Hepatocyte (in vitro differentiated cells): ENCODE measurements around the gene HYAL1. TPM values are rescaled to one million over a fixed set of nuclear protein-coding genes. Genes with fewer than 3 reads are reported as not detected.
"Not testable (repeated sequence)": the region's sequence is repeated elsewhere in the genome, so short reads cannot be mapped to it uniquely, and the experiment has no call there.

Source experiments
- DNase-seq: peaks from one replicate; pipeline ENCODE4 v3.0.0-alpha.2; 2016; ENCODE audit warnings: low spot score
- H2AFZ ChIP-seq: fragments of 200-600 bp; sonication (generic); 2 replicates; pipeline ENCODE4 v1.6.0; 2016; ENCODE audit warnings: antibody characterized with exemption, mild to moderate bottlenecking
- H3K27ac ChIP-seq: fragments of 200-600 bp; sonication (generic); 2 replicates; pipeline ENCODE4 v1.5.1; 2016; ENCODE audit warnings: mild to moderate bottlenecking
- H3K27me3 ChIP-seq: fragments of 200-600 bp; sonication (generic); 2 replicates; pipeline ENCODE4 v1.6.1; 2016
- H3K36me3 ChIP-seq: fragments of 200-600 bp; sonication (generic); replicated peaks from 2 replicates; pipeline ENCODE4 v1.5.1; 2016; ENCODE audit warnings: low read depth; ENCODE audit not compliant: insufficient read depth
- H3K4me1 ChIP-seq: fragments of 200-600 bp; sonication (generic); 2 replicates; pipeline ENCODE4 v1.5.1; 2016; ENCODE audit warnings: mild to moderate bottlenecking, moderate library complexity; ENCODE audit not compliant: insufficient read depth
- H3K4me2 ChIP-seq: fragments of 200-600 bp; sonication (generic); 2 replicates; pipeline ENCODE4 v1.6.0; 2016
- H3K4me3 ChIP-seq: fragments of 200-600 bp; sonication (generic); 2 replicates; pipeline ENCODE4 v1.5.1; 2016; ENCODE audit warnings: mild to moderate bottlenecking
- H3K79me2 ChIP-seq: fragments of 200-600 bp; sonication (generic); 2 replicates; pipeline ENCODE4 v1.6.0; 2017; ENCODE audit warnings: mild to moderate bottlenecking
- H3K9me2 ChIP-seq: fragments of 200-600 bp; sonication (generic); replicated peaks from 2 replicates; pipeline ENCODE4 v1.6.0; 2017; ENCODE audit warnings: mild to moderate bottlenecking; ENCODE audit not compliant: insufficient read depth
- H3K9me3 ChIP-seq: fragments of 200-600 bp; sonication (generic); 2 replicates; pipeline ENCODE4 v1.5.1; 2016; ENCODE audit warnings: low read depth, mild to moderate bottlenecking
- H4K20me1 ChIP-seq: fragments of 200-600 bp; sonication (generic); 2 replicates; pipeline ENCODE4 v1.6.0; 2016; ENCODE audit warnings: mild to moderate bottlenecking; ENCODE audit not compliant: insufficient read depth, poor library complexity, severe bottlenecking
- EZH2 ChIP-seq: fragments of 200-600 bp; sonication (generic); IDR thresholded peaks from 2 replicates; pipeline ENCODE4 v1.6.1; 2016; ENCODE audit warnings: antibody characterized with exemption, mild to moderate bottlenecking, borderline replicate concordance
- EZH2phosphoT487 ChIP-seq: fragments of 200-600 bp; sonication (generic); IDR thresholded peaks from one replicate; pipeline ENCODE4 v1.6.1; 2018; ENCODE audit warnings: antibody characterized with exemption, mild to moderate bottlenecking, low read depth, moderate library complexity; ENCODE audit not compliant: unreplicated experiment, severe bottlenecking
- WGBS: methylation state at CpG from one replicate; pipeline ENCODE4 v1.1.6; 2016; ENCODE audit warnings: low lambda C conversion rate; ENCODE audit errors: missing lambda C conversion rate; 5-methylcytosine and 5-hydroxymethylcytosine counted together
- polyA plus RNA-seq: library from polyadenylated mRNA; unstranded; fragments of >200 nt; fragmentation: Nextera tagmentation; extraction: Ambion mirVana; gene quantifications from 2 replicates; pipeline ENCODE4 v1.2.1, GENCODE V29; 2016
- total RNA-seq: library from RNA; depleted of rRNA; stranded (reverse); fragments of >200 nt; gene quantifications from 2 replicates; pipeline ENCODE4 v1.2.3, GENCODE V29; 2014
- TF ChIP-seq, protein P1 (sequence below): fragments of 200-600 bp; sonication (generic); IDR thresholded peaks from 2 replicates; pipeline ENCODE4 v1.5.1; 2016; ENCODE audit warnings: antibody characterized with exemption, mild to moderate bottlenecking; ENCODE audit not compliant: poor library complexity

Gene HYAL1
- total and polyA plus RNA-seq, 2 experiments from 2014 or later = 11.8 to 22.3 TPM

DNA sequence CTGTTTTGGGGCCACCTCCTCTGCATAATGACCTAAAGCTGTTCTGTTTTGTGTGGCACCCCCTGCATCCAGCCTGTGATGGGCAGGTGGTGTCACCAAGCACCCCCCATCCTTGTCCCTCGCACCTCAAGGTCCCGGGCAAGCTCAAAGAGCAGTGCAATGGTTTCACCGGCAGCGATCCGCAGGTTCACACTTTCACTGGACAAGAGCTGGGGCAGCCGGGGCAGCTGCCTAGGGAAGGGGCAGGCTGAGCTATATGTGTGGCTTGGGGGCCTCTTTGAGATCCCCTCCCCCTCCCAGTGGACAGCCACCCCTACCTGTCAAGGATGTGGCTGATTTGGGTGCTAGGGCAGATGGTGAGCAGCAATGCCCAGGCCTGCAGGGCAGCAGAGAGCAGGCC is 14.2 kb downstream of the HYAL1 start:
- DNase-seq = no peak
- TF ChIP-seq, protein P1, sequence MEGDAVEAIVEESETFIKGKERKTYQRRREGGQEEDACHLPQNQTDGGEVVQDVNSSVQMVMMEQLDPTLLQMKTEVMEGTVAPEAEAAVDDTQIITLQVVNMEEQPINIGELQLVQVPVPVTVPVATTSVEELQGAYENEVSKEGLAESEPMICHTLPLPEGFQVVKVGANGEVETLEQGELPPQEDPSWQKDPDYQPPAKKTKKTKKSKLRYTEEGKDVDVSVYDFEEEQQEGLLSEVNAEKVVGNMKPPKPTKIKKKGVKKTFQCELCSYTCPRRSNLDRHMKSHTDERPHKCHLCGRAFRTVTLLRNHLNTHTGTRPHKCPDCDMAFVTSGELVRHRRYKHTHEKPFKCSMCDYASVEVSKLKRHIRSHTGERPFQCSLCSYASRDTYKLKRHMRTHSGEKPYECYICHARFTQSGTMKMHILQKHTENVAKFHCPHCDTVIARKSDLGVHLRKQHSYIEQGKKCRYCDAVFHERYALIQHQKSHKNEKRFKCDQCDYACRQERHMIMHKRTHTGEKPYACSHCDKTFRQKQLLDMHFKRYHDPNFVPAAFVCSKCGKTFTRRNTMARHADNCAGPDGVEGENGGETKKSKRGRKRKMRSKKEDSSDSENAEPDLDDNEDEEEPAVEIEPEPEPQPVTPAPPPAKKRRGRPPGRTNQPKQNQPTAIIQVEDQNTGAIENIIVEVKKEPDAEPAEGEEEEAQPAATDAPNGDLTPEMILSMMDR = no peak
- TF ChIP-seq EZH2phosphoT487 (no peak), EZH2 (no peak)
- H2AFZ ChIP-seq = no peak overlapping the region
- 97% methylated on average over 6 of the region's 6 CpGs for WGBS
- H3K4me1 ChIP-seq = peaks cover 15% of the 10 kb centered on the region
- H4K20me1 ChIP-seq = no peaks in the 10 kb centered on the region
- no peaks in the 10 kb centered on the region for H3K27me3 ChIP-seq
- H3K27ac ChIP-seq = no peak overlapping the region
- no peak overlapping the region for H3K4me2 ChIP-seq
- H3K9me3 ChIP-seq = no peaks in the 10 kb centered on the region
- no peaks in the 10 kb centered on the region for H3K9me2 ChIP-seq
- H3K36me3 ChIP-seq = no peaks in the 10 kb centered on the region
- H3K79me2 ChIP-seq = peaks cover 16% of the 10 kb centered on the region
- no peak overlapping the region for H3K4me3 ChIP-seq

DNA sequence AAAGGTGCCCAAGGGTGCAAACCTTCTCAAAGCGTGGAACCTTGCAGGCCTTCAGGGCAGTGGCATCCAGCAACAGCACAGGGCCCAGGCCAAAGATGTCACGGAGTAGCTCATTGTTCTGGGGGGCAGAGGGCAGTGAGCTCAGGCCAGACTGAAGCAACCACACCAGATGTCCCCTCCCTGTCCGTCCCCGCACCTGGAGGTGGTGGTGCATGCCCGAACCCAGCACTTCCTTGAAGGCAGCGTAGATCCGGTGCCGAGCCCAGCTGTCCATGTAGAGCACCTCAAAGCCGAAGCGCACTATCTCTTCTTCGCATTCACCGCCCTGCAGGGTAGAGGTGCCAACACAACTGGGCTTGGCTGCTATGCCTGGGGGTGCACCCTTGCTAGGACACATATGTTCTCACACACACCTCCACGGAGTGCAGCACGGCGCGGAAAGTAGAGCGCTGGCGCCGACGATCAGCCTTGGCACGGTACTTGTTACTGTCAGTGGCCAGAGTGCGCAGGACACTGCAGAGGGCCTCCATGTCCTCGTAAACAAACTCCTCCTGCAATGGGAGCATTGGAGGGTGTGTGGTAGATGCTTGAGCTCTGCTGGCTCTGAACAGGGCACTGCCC is 14.9 kb downstream of the HYAL1 start:
- Histone ChIP-seq H3K9me3 (no peaks in the 10 kb centered on the region), H3K9me2 (no peaks in the 10 kb centered on the region), H3K4me1 (peaks cover 15% of the 10 kb centered on the region), H3K4me3 (no peak overlapping the region), H3K4me2 (no peak overlapping the region), H3K36me3 (no peaks in the 10 kb centered on the region), H3K27ac (no peak overlapping the region), H2AFZ (no peak overlapping the region), H4K20me1 (no peaks in the 10 kb centered on the region), H3K79me2 (peaks cover 16% of the 10 kb centered on the region), H3K27me3 (no peaks in the 10 kb centered on the region)
- no peak for DNase-seq
- no peak for TF ChIP-seq EZH2
- 97% methylated on average over 23 of the region's 23 CpGs for WGBS

DNA sequence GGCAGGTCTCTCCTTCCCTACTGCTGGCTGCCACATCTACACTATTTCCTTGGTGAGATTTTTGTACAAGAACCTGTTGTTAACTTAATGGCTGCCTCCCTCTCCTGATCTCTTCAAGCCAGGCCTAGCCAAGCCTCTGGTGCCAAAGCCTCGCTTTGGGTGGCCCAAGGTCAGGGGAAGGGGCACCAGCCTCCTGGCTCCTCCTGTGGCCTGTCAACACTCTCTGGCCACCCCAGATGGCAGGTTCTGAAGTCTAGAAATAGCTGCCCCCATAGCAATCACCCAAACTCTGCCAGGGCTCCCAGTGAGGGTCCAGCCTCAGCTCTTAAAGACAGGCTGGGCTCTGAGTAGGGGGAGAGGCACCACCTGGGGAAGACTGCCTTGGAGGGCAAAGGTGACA is 16.1 kb downstream of the HYAL1 start:
- H3K27ac ChIP-seq = no peak overlapping the region
- H3K4me3 ChIP-seq = no peak overlapping the region
- TF ChIP-seq EZH2 (no peak), EZH2phosphoT487 (no peak)
- TF ChIP-seq, protein P1 = no peak
- no peak for DNase-seq
- H3K9me3 ChIP-seq = no peaks in the 10 kb centered on the region
- no peaks in the 10 kb centered on the region for H3K36me3 ChIP-seq
- H3K79me2 ChIP-seq = peaks cover 16% of the 10 kb centered on the region
- peaks cover 8% of the 10 kb centered on the region for H3K4me1 ChIP-seq
- H3K4me2 ChIP-seq = no peak overlapping the region
- no peaks in the 10 kb centered on the region for H4K20me1 ChIP-seq
- H2AFZ ChIP-seq = no peak overlapping the region
- H3K9me2 ChIP-seq = no peaks in the 10 kb centered on the region
- 95% methylated on average over 1 of the region's 1 CpG for WGBS
- no peaks in the 10 kb centered on the region for H3K27me3 ChIP-seq

DNA sequence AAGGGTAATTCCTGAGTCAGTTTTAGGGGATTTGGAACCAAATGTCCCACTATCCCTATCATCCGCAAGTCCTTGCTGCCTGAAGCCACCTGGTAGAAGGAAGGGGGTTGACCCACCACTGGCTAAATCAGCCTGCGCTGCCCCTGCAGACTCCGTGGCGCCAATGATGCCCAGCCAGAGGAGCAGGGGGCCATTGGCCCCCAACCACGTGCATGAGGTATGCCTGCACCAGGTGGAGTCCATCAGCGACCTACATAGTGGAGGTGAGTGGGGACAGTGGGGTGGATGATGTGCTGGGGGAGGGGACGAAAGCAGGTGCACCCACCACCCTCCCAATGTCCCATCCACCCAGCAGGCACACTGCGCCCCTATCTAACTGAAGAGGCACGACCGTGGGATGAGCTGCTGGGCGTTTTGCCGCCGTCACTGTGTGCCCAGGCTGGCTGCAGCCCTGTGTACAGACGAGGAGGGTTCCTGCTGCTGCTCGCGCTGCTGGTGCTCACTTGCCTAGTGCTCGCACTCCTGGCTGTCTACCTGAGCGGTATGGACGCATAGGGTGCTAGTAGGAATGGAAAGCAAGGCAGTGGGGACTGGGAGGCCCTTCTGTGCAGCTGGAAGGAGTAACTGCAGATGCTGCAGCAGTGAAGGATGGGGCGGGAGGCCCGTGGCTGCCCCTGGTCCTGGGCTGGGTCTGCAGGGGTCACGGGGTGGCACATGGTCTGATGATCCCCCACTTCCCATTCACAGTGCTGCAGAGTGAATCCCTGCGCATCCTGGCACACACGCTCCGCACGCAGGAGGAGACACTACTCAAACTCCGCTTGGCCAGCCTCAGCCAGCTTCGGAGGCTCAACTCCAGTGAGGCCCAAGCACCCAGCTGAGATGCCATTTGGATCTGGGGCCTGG is 16.8 kb downstream of the HYAL1 start:
- Histone ChIP-seq H2AFZ (no peak overlapping the region), H3K4me3 (no peak overlapping the region), H3K36me3 (no peaks in the 10 kb centered on the region), H3K79me2 (peaks cover 10% of the 10 kb centered on the region), H3K9me2 (no peaks in the 10 kb centered on the region), H3K27me3 (no peaks in the 10 kb centered on the region), H3K4me2 (no peak overlapping the region), H3K27ac (no peak overlapping the region), H4K20me1 (no peaks in the 10 kb centered on the region), H3K4me1 (peaks cover 7% of the 10 kb centered on the region), H3K9me3 (no peaks in the 10 kb centered on the region)
- DNase-seq = no peak
- TF ChIP-seq EZH2phosphoT487 = no peak
- 96% methylated on average over 27 of the region's 28 CpGs for WGBS

DNA sequence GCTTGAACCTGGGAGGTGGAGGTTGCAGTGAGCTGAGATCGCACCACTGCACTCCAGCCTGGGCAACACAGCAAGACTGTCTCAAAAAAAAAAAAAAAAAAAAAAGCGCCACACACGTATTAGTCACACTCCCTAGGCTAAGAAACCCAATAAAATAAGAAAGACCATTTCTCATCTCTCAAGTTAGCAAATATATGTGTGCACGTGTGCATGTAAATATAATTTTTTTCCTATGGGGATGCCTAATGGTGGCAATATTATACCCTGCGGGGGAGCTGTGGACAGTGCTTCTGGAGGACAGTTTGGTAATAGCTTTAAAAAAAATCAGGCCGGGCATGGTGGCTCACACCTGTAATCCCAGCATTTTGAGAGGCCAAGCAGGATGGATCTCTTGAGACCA is 19.3 kb downstream of the HYAL1 start:
- H3K79me2 ChIP-seq, H3K27ac ChIP-seq, H4K20me1 ChIP-seq, H3K27me3 ChIP-seq, H3K4me1 ChIP-seq, H3K36me3 ChIP-seq, H3K9me3 ChIP-seq, DNase-seq, H3K4me3 ChIP-seq, H3K9me2 ChIP-seq, H2AFZ ChIP-seq, H3K4me2 ChIP-seq: not testable (repeated sequence)
- 87% methylated on average over 6 of the region's 6 CpGs for WGBS
